Thyroid gland (tissue), 4 donors: ENCODE data around the gene POU2AF1. TPM values are rescaled to one million over a fixed set of nuclear protein-coding genes. Genes with fewer than 3 reads are reported as not detected.

Experiments
- DNase-seq, 2 donors: peaks; one replicate each; pipeline ENCODE4 v3.0.0-alpha.2; 2019
- H3K27ac ChIP-seq, 3 donors: fragments of 200-600 bp; sonication (generic); 1 replicate in 2 of 3; 2 replicates in 1 of 3; pipeline ENCODE4 v1.5.1; 2016 to 2019; ENCODE audit warnings: mild to moderate bottlenecking in 1 of 3, moderate library complexity in 1 of 3
- H3K27me3 ChIP-seq: fragments of 200-600 bp; sonication (generic); one replicate; pipeline ENCODE4 v1.5.1; 2019
- H3K36me3 ChIP-seq, 2 donors: fragments of 200-600 bp; sonication (generic); one replicate each; pipeline ENCODE4 v1.5.1; 2016 to 2019
- H3K4me1 ChIP-seq, 2 donors: fragments of 200-600 bp; sonication (generic); one replicate each; pipeline ENCODE4 v1.5.1; 2017 to 2019
- H3K4me3 ChIP-seq, 3 donors: fragments of 200-600 bp; sonication (generic); replicated peaks in 1 of 3; 1 replicate in 2 of 3; 2 replicates in 1 of 3; pipeline ENCODE4 v1.5.1; 2016; ENCODE audit warnings: mild to moderate bottlenecking in 1 of 3
- H3K9me3 ChIP-seq: fragments of 200-600 bp; sonication (generic); one replicate; pipeline ENCODE4 v1.5.1; 2017
- POLR2A ChIP-seq, 2 donors: fragments of 450-650 bp; IDR thresholded peaks; one replicate each; pipeline ENCODE4 v1.6.1; 2017; ENCODE audit warnings: antibody characterized with exemption in 2 of 2, mild to moderate bottlenecking in 2 of 2, moderate library complexity in 1 of 2
- WGBS, 2 donors: methylation state at CpG; one replicate each; pipeline ENCODE4 v1.1.5; 2017; 5-methylcytosine and 5-hydroxymethylcytosine counted together
- intact Hi-C: fragments of 100-400 bp; cut with DNase I; formaldehyde crosslinking; loops from one replicate; pipeline ENCODE4 v1.15.1; 2023
- total RNA-seq, 4 donors: library from RNA; depleted of rRNA; stranded (reverse); fragments of >200 nt; gene quantifications; one replicate each; pipeline ENCODE4 v1.2.3, GENCODE V29; 2016
- TF ChIP-seq, protein P1 (sequence below), 6 experiments: fragments of 200-600 bp in 3 of 6; fragments of 450-650 bp in 3 of 6; sonication (generic) in 3 of 6; IDR thresholded peaks; one replicate each; pipeline ENCODE4 v1.5.1; 2016 to 2019; ENCODE audit warnings: antibody characterized with exemption in 6 of 6, mild to moderate bottlenecking in 2 of 6, inconsistent platforms in 1 of 6, moderate library complexity in 1 of 6

Gene POU2AF1
- total RNA-seq, 4 donors from 2014 or later: 0.54 TPM; not detected in 3

DNA sequence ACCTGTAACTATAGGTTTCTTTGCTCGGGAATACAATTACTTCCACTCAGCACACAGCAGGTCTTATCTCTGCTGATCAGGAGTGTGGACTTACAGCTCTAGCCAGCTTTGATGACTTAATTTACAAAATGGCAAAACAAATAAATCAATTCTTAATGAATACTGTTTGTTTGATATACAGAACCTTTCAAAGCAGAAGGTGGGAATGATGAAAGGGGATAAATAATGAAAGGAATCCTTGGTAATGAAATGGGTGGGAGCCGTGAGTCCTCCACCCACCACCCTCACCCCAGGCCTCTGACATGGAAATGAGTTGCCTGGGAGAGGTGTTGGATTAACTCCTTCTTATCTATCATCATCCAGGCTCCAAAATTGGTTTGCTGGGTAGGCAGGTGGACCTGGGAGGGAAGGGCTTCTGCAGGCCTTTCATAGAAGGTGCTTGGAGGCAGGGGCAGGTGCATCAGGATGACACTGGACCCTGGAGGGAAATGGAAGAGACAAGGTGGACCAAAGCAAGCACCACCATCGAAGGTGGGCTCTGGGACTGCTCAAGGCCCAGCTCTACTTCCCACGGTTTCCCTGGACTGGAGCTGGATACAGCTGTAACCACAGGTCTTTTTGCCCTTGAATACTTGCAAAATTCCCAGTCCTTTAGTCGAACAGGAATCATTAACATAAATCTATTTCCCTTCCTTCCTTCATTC, 23.0 kb downstream of the POU2AF1 start:
- H3K27me3 ChIP-seq: no peaks in the 10 kb centered on the region
- intact Hi-C loops: no loop called here
- TF ChIP-seq, protein P1, sequence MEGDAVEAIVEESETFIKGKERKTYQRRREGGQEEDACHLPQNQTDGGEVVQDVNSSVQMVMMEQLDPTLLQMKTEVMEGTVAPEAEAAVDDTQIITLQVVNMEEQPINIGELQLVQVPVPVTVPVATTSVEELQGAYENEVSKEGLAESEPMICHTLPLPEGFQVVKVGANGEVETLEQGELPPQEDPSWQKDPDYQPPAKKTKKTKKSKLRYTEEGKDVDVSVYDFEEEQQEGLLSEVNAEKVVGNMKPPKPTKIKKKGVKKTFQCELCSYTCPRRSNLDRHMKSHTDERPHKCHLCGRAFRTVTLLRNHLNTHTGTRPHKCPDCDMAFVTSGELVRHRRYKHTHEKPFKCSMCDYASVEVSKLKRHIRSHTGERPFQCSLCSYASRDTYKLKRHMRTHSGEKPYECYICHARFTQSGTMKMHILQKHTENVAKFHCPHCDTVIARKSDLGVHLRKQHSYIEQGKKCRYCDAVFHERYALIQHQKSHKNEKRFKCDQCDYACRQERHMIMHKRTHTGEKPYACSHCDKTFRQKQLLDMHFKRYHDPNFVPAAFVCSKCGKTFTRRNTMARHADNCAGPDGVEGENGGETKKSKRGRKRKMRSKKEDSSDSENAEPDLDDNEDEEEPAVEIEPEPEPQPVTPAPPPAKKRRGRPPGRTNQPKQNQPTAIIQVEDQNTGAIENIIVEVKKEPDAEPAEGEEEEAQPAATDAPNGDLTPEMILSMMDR (IDR thresholded peaks at IDR 0.05): no peak
- no peak for TF ChIP-seq POLR2A (IDR thresholded peaks at IDR 0.05)
- 79 to 85% methylated on average over 5 of the region's 5 CpGs for WGBS, 2 donors
- DNase-seq: no peak
- H3K4me3 ChIP-seq: no peak overlapping the region
- no peaks in the 10 kb centered on the region for H3K4me1 ChIP-seq
- no peaks in the 10 kb centered on the region for H3K36me3 ChIP-seq
- H3K27ac ChIP-seq: no peak overlapping the region
- no peaks in the 10 kb centered on the region for H3K9me3 ChIP-seq

GRCh38 chr11:111355101-111355500, 24.0 kb downstream of the POU2AF1 start:
- intact Hi-C loops: no loop called here
- no peaks in the 10 kb centered on the region for H3K27me3 ChIP-seq
- TF ChIP-seq, protein P1 (IDR thresholded peaks at IDR 0.05): no peak
- TF ChIP-seq POLR2A (IDR thresholded peaks at IDR 0.05): no peak
- no peak for DNase-seq
- WGBS, 2 donors: 90 to 95% methylated on average over 5 of the region's 5 CpGs
- no peak overlapping the region for H3K27ac ChIP-seq
- no peaks in the 10 kb centered on the region for H3K4me1 ChIP-seq
- no peak overlapping the region for H3K4me3 ChIP-seq
- no peaks in the 10 kb centered on the region for H3K36me3 ChIP-seq
- H3K9me3 ChIP-seq: no peaks in the 10 kb centered on the region

GRCh38 chr11:111354601-111354891, 24.5 kb downstream of the POU2AF1 start:
- Histone ChIP-seq H3K9me3 (no peaks in the 10 kb centered on the region), H3K4me1 (no peaks in the 10 kb centered on the region), H3K27me3 (no peaks in the 10 kb centered on the region), H3K36me3 (no peaks in the 10 kb centered on the region), H3K4me3 (no peak overlapping the region), H3K27ac (no peak overlapping the region)
- DNase-seq: no peak
- TF ChIP-seq POLR2A (IDR thresholded peaks at IDR 0.05): no peak
- TF ChIP-seq, protein P1 (IDR thresholded peaks at IDR 0.05): no peak
- WGBS, 2 donors: 94 to 95% methylated on average over 2 of the region's 2 CpGs
- intact Hi-C loops: no loop called here

DNA sequence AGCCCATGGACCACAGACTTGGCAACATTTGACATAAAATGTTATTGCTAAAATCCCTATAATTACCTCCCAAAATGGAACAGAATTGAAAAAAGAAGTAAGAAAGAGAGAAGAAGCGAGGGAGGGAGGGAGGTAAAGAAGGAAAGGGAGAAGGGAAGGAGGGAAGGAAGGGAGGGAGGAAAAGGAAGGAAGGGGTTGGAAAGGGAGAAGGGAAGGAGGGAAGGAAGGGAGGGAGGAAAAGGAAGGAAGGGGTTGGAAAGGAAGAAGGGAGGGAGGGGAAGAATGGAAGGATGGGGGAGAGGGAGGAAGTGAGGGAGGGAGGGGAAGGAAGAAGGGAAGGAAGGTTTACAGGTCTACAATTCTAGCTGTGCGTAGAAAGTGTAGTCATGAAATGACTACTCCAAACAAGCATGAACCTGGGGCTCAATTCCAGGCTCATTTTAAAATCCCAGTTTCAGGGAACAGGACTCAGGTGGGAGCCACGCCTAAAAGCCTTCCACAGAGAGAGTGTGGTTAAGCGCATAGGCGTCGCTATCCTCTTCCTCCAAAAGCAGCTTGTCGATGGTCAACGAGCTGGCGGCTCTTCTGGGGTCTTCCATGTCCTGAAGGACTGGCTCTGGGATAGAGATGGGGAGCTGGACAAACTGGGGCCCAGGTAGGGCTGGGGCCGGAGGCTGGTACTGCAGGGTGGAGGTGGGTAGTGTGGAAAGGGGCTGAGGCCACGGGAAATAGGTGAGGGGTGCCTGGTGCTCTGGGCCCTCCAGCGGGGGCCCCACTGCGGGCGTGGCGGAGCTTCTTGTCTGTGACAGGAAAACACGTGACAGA, 25.1 kb downstream of the POU2AF1 start:
- DNase-seq: no peak
- no peaks in the 10 kb centered on the region for H3K9me3 ChIP-seq
- WGBS, 2 donors: 95% methylated on average over 16 of the region's 16 CpGs
- no peaks in the 10 kb centered on the region for H3K27me3 ChIP-seq
- no peak overlapping the region for H3K4me3 ChIP-seq
- no peaks in the 10 kb centered on the region for H3K4me1 ChIP-seq
- no peak overlapping the region for H3K27ac ChIP-seq
- intact Hi-C loops: no loop called here
- no peaks in the 10 kb centered on the region for H3K36me3 ChIP-seq
- TF ChIP-seq POLR2A (IDR thresholded peaks at IDR 0.05): no peak
- TF ChIP-seq, protein P1 (IDR thresholded peaks at IDR 0.05): no peak
